Endothelial cell of umbilical vein (primary cell): ENCODE results near the gene RFX7. TPM values are rescaled to one million over a fixed set of nuclear protein-coding genes. Genes with fewer than 3 reads are reported as not detected.

Source experiments
- BruUV-seq: library from RNA; stranded (reverse); fragments of 400-500 nt; replicated peaks from 2 replicates; lab custom pipeline; 2021; lab: Mats Ljungman, UMichigan
- CTCF ChIA-PET: fragments of 300-600, 350-600 bp; sonication (Branson Sonifier 250); formaldehyde crosslinking; loops from one replicate; lab custom pipeline; 2021; ENCODE audit warnings: antibody characterized with exemption, inconsistent platforms; lab: Charles Lee
- POLR2A ChIA-PET: fragments of 300-600, 350-600 bp; sonication (Branson Sonifier 250); formaldehyde crosslinking; loops from one replicate; lab custom pipeline; 2021; ENCODE audit warnings: antibody characterized with exemption, inconsistent platforms; lab: Charles Lee
- DNase-seq: peaks from one replicate; pipeline ENCODE4 v3.0.0-alpha.2; 2011; ENCODE audit warnings: low read depth, low spot score
- FAIRE-seq: peaks from 2 replicates; lab custom pipeline; 2011; peaks lifted over from hg19 to GRCh38; lab: Jason Lieb, UNC
- H2AFZ ChIP-seq: 2 replicates; pipeline ENCODE4 v1.6.0; 2012; ENCODE audit warnings: low read depth, low read length, control low read depth, inconsistent platforms
- H3K27ac ChIP-seq: 2 replicates; pipeline ENCODE4 v1.5.1; 2011; ENCODE audit warnings: low read depth, mild to moderate bottlenecking, control low read depth, low read length, moderate library complexity; ENCODE audit not compliant: insufficient read depth
- H3K27me3 ChIP-seq, 2 experiments: 2 replicates each; pipeline versions ENCODE4 v1.6.0 to v1.6.1; 2011; ENCODE audit warnings: low read length in 2 of 2, mixed read lengths in 1 of 2; ENCODE audit not compliant: control insufficient read depth in 2 of 2, insufficient read depth in 2 of 2
- H3K36me3 ChIP-seq, 2 experiments: 2 replicates in 1 of 2; 3 replicates in 1 of 2; pipeline ENCODE4 v1.5.1; 2011; ENCODE audit warnings: low read length in 2 of 2, mild to moderate bottlenecking in 1 of 2, moderate library complexity in 1 of 2; ENCODE audit not compliant: control insufficient read depth in 2 of 2, insufficient read depth in 2 of 2; ENCODE audit errors: extremely low read depth in 1 of 2
- H3K4me1 ChIP-seq: 3 replicates; pipeline ENCODE4 v1.5.1; 2011; ENCODE audit warnings: mild to moderate bottlenecking, low read length; ENCODE audit not compliant: control insufficient read depth, insufficient read depth; ENCODE audit errors: extremely low read depth
- H3K4me2 ChIP-seq: 2 replicates; pipeline ENCODE4 v1.6.1; 2011; ENCODE audit warnings: low read length, control low read depth, mixed read lengths; ENCODE audit not compliant: insufficient read depth
- H3K4me3 ChIP-seq, 3 experiments: fragments of 200-600 bp in 1 of 3; sonication (generic), shearing (Covaris generic) in 1 of 3; replicated peaks in 1 of 3; 2 replicates each; pipeline ENCODE4 v1.5.1; 2011 to 2016; ENCODE audit warnings: control low read depth in 3 of 3, low read length in 3 of 3, mild to moderate bottlenecking in 2 of 3, inconsistent platforms in 1 of 3, low read depth in 1 of 3, moderate library complexity in 1 of 3; ENCODE audit not compliant: insufficient read depth in 1 of 3
- H3K79me2 ChIP-seq: 2 replicates; pipeline ENCODE4 v1.6.0; 2012; ENCODE audit warnings: low read length, inconsistent platforms; ENCODE audit not compliant: control insufficient read depth, insufficient read depth
- H3K9ac ChIP-seq: replicated peaks from 2 replicates; pipeline ENCODE3; 2011; ENCODE audit warnings: low read length, control low read depth; ENCODE audit not compliant: insufficient read depth; ENCODE audit errors: extremely low read depth
- H3K9me1 ChIP-seq: replicated peaks from 3 replicates; pipeline ENCODE4 v1.6.0; 2011; ENCODE audit warnings: mild to moderate bottlenecking, low read length; ENCODE audit not compliant: control insufficient read depth, insufficient read depth; ENCODE audit errors: extremely low read depth
- H3K9me3 ChIP-seq: replicated peaks from 2 replicates; pipeline ENCODE4 v1.5.1; 2012; ENCODE audit warnings: low read length, inconsistent platforms; ENCODE audit not compliant: control insufficient read depth, insufficient read depth
- H4K20me1 ChIP-seq: replicated peaks from 2 replicates; pipeline ENCODE3; 2011; ENCODE audit warnings: mild to moderate bottlenecking, low read length; ENCODE audit not compliant: control insufficient read depth, insufficient read depth; ENCODE audit errors: extremely low read depth
- CTCF ChIP-seq, 2 donors: IDR thresholded peaks; 1 replicate in 1 of 2; 2 replicates in 1 of 2; pipeline ENCODE4 v1.5.1; 2011; ENCODE audit warnings: low read length in 2 of 2, mild to moderate bottlenecking in 2 of 2, moderate library complexity in 2 of 2, control low read depth in 1 of 2, inconsistent platforms in 1 of 2, low read depth in 1 of 2; ENCODE audit not compliant: insufficient read depth in 1 of 2; ENCODE audit errors: extremely low read depth in 1 of 2
- EZH2 ChIP-seq: IDR thresholded peaks from 2 replicates; pipeline ENCODE4 v1.6.1; 2012; ENCODE audit warnings: borderline replicate concordance, low read depth, mild to moderate bottlenecking, moderate library complexity, low read length, inconsistent platforms; ENCODE audit not compliant: severe bottlenecking
- FOS ChIP-seq: IDR thresholded peaks from 2 replicates; pipeline ENCODE4 v1.6.1; 2011; ENCODE audit warnings: mild to moderate bottlenecking, low read length, moderate library complexity, borderline replicate concordance; ENCODE audit not compliant: insufficient read depth
- GATA2 ChIP-seq: IDR thresholded peaks from 2 replicates; pipeline ENCODE4 v1.7.0; 2011; ENCODE audit warnings: low read depth, mild to moderate bottlenecking, moderate library complexity, mixed read lengths, low read length; ENCODE audit not compliant: insufficient read length, insufficient read depth
- JUN ChIP-seq: IDR thresholded peaks from 2 replicates; pipeline ENCODE4 v1.6.1; 2011; ENCODE audit warnings: borderline replicate concordance, low read depth; ENCODE audit not compliant: insufficient read length, insufficient read depth
- MAX ChIP-seq: IDR thresholded peaks from 2 replicates; pipeline ENCODE4 v1.6.1; 2011; ENCODE audit not compliant: insufficient read depth, insufficient read length
- MYC ChIP-seq: IDR thresholded peaks from one replicate; pipeline ENCODE4 v1.6.1; 2011; ENCODE audit warnings: mild to moderate bottlenecking, low read depth, low read length
- POLR2A ChIP-seq: IDR thresholded peaks from 2 replicates; pipeline ENCODE4 v1.6.1; 2012; ENCODE audit warnings: low read depth, mild to moderate bottlenecking, control low read depth, low read length
- POLR2AphosphoS5 ChIP-seq: IDR thresholded peaks from 2 replicates; pipeline ENCODE4 v1.6.1; 2012; ENCODE audit warnings: low read depth, mild to moderate bottlenecking, control low read depth, low read length, moderate library complexity; ENCODE audit not compliant: insufficient read depth
- dilution Hi-C: fragments of 300-500 bp; cut with MboI; formaldehyde crosslinking; loops from one replicate; pipeline ENCODE4 v1.15.0; 2019; ENCODE audit warnings: low sequenced_read_pairs; ENCODE audit not compliant: extremely low pct_ligation_motif_present
- intact Hi-C: fragments of 100-400 bp; cut with micrococcal nuclease; formaldehyde crosslinking; loops from one replicate; pipeline ENCODE4 v1.10.0; 2022
- polyA plus RNA-seq, 4 experiments: library from polyadenylated mRNA; depleted of rRNA in 3 of 4; stranded (reverse) in 3 of 4; unstranded in 1 of 4; fragments of >200 nt; gene quantifications; 2 replicates each; pipeline versions ENCODE4 v1.2.1 to v1.2.3, GENCODE V29; 2011 to 2012; ENCODE audit warnings: missing spikeins in 1 of 4
- total RNA-seq: library from RNA; stranded (reverse); gene quantifications from 2 replicates; pipeline ENCODE4 v1.2.3, GENCODE V29; 2021

Gene RFX7
- total and polyA plus RNA-seq, 2 donors (not counting 3 experiments of a cell fraction or from before 2014, with no cell fraction given): 6.3 to 23.0 TPM

- ChIA-PET CTCF (interaction anchor here (0.6 to 4.0 kb wide), 28 partner anchors 9 to 406 kb away, joined by 3 to 45 read pairs (median 3); partner anchors contain the start of gene NEDD4), POLR2A (no interaction called here)
- intact Hi-C loops (loop anchor here (1.0 to 5.0 kb wide), 2 partner anchors 60 to 156 kb away; partner anchors contain the start of gene NEDD4), dilution Hi-C loops (no loop called here)
- Histone ChIP-seq H3K9ac (no peak overlapping the region), H3K79me2 (no peaks in the 10 kb centered on the region), H3K4me1 (no peaks in the 10 kb centered on the region), H3K36me3 (no peaks in the 10 kb centered on the region), H4K20me1 (no peaks in the 10 kb centered on the region), H3K4me2 (no peak overlapping the region), H3K4me3 (no peak overlapping the region), H3K9me1 (no peaks in the 10 kb centered on the region), H3K9me3 (no peaks in the 10 kb centered on the region), H3K27ac (no peak overlapping the region), H2AFZ (no peak overlapping the region), H3K27me3 (no peaks in the 10 kb centered on the region)
- no peak for TF ChIP-seq JUN
- TF ChIP-seq POLR2AphosphoS5: no peak
- no peak for TF ChIP-seq EZH2
- no peak for TF ChIP-seq FOS
- TF ChIP-seq MYC: no peak
- no peak for TF ChIP-seq GATA2
- no peak for TF ChIP-seq CTCF (IDR thresholded peaks at IDR 0.05; ENCODE audit: extremely low read depth in 1 of 2, insufficient read depth in 1 of 2, low read depth in 1 of 2, low read length in 2 of 2)
- no peak for TF ChIP-seq MAX
- TF ChIP-seq POLR2A: no peak
- FAIRE-seq (no peak), DNase-seq (no peak)
- BruUV-seq: no TSS peak
Observed at GRCh38 chr15:56053046-56053400, 190.7 kb downstream of the RFX7 start.
